ENCODE results near the gene NDUFS2.

- TF ChIP-seq POLR2A (IDR thresholded peaks at IDR 0.05; ENCODE audit: low read length) (peak; percentile 96), GATA1 (IDR thresholded peaks at IDR 0.05; ENCODE audit: low read depth, low read length) (no peak)
Observed at GRCh38 chr1:161166669-161167548, 35.3 kb upstream of the NDUFS2 start.

Measured in erythroblast (primary cell).